GM21515 (cell line): Measurements from ENCODE around the gene NIN.

Experiments used
- ATAC-seq: cut with Tn5 transposase; IDR thresholded peaks from one replicate; pipeline ENCODE4 v1.9.1; 2021; ENCODE audit not compliant: unreplicated experiment

NIN gene, protein sequence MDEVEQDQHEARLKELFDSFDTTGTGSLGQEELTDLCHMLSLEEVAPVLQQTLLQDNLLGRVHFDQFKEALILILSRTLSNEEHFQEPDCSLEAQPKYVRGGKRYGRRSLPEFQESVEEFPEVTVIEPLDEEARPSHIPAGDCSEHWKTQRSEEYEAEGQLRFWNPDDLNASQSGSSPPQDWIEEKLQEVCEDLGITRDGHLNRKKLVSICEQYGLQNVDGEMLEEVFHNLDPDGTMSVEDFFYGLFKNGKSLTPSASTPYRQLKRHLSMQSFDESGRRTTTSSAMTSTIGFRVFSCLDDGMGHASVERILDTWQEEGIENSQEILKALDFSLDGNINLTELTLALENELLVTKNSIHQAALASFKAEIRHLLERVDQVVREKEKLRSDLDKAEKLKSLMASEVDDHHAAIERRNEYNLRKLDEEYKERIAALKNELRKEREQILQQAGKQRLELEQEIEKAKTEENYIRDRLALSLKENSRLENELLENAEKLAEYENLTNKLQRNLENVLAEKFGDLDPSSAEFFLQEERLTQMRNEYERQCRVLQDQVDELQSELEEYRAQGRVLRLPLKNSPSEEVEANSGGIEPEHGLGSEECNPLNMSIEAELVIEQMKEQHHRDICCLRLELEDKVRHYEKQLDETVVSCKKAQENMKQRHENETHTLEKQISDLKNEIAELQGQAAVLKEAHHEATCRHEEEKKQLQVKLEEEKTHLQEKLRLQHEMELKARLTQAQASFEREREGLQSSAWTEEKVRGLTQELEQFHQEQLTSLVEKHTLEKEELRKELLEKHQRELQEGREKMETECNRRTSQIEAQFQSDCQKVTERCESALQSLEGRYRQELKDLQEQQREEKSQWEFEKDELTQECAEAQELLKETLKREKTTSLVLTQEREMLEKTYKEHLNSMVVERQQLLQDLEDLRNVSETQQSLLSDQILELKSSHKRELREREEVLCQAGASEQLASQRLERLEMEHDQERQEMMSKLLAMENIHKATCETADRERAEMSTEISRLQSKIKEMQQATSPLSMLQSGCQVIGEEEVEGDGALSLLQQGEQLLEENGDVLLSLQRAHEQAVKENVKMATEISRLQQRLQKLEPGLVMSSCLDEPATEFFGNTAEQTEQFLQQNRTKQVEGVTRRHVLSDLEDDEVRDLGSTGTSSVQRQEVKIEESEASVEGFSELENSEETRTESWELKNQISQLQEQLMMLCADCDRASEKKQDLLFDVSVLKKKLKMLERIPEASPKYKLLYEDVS (N-terminal part only)

DNA sequence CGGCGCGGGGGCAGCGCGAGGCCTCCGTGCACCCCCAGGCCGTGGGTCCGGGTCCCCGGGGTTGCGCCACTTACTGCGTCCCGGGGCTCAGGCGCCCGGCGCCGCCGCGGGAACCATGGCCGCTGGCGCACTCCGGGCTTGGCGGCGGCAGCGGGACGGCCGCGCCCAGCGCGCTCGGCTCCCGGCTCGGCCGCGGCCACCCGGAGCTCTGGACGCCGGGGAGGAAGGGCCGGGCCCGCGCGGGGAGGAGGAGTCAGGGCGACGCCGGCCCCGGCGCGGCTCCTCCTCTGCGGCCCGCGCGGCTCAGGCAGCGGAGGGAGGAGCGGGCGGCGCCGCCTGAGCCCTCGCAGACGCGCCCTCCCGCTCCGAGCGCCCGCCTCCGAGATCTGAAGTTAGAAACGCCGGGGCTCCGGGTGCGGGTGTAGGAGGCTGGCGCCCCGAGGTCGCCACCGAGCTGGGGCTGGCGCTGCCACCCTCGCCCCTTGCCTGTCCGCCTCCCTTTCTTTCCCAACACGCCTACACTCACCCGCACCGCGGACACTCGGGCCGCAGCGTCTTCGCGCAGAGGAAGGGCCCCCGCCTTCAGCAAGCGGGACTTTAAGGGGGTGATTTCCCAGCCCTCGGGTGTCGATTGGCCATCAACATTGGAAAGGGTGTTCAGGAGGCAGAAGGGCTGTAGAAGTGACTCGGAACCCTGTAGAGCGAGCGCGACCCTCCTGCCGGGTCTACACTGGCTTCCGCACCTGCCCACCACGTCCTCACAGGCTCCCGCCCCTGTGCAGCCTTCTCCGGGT is at the start of gene NIN:
NIN (minus strand) TSS at position 231 of the 794 bp plus-strand sequence. CDS start 9,106 bp downstream, outside the sequence.
- ATAC-seq = peak; percentile 75

DNA sequence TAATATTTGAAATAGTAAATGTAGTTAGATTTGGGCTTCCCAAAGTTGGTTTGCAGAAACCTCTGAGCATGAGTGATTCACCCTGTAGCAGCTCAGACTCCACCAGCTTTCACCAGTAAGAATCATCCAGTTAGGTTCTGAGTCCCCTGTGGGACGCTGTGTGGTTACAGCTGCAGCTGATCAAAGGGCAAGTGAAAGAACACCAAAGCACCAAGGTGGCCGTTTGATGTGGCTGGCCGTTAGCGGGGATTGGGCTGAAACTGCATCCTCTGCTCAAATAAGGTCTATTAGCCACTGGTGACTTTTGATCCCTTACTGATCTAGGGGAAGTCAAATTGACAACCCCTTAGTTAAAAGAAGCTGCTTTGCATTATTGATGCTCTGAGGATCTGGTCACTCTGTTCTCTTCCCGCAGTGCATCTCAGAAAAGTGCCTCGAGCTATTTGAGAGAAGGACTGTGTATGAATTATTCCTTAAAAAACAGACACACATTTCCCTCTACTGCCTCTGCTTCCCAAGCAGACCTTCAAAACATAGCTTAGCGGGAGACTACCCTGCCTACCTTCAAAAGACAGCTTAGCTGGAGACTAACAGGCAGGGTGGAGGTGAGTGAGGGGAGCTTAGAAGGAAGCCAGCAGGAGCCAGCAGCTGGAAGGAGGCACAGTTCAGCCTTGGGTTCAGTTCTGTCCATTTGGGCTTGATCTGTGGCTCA is 44.6 kb upstream of the NIN start:
- ATAC-seq = peak; percentile 91

DNA sequence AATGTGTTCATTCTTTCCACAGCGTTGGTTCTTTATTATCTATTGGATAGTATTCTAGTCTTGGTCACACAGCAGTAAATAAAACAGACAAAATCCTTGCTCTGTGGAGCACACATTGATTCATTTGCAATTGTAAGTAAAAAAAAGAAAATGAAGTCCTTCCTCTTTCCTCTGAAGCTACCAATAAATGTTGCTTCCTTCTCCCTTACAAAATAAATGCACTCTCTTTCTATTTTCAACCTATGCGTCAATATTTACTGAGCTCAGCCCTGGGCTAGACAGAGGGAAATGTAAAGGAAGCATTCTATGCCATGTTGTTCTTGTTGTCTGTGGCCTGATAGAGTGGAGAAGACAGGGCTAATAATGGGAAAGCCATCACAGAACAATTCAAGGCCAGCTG is 43.8 kb upstream of the NIN start:
- no peak for ATAC-seq

DNA sequence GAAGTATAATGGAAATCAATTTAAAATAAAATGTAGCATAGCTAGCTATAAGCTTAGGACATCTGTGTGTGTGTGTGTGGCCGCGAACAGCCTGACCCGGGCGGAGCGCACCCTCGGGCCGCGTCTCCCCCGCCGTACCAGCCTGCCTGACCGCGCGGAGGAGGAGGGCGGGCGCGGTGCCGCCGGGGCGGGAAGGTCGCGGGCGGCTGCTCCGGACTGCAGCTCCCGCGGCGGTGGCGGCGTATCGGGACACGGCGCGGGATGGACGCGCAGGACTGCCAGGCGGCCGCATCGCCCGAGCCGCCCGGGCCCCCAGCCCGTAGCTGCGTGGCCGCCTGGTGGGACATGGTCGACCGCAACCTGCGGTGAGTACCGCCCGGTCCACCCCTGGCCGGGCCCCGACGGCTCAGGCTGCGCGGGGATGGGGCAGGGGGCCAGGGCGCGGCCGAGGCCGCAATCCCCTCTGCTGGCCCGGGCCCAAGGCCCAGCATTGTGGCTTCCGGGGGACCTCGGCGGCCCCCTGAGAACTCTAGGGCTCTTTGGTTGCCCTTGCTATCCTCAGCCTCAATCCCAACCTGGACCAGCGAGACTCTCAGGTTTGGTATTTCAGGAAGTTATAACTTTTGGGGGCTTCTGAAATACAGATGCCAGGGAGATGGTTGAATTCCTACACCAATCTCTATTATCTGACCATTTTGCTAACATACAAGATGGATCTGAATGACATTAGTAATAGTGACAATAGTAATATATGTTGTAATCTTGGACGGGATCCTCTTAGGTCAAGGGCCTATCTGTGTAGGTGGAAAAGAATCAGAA is 41.2 kb upstream of the NIN start, which contains the start of gene ABHD12B:
ABHD12B (plus strand) TSS at position 140 of the 819 bp plus-strand sequence; CDS start at position 262, 122 bp downstream.
- ATAC-seq = no peak

DNA sequence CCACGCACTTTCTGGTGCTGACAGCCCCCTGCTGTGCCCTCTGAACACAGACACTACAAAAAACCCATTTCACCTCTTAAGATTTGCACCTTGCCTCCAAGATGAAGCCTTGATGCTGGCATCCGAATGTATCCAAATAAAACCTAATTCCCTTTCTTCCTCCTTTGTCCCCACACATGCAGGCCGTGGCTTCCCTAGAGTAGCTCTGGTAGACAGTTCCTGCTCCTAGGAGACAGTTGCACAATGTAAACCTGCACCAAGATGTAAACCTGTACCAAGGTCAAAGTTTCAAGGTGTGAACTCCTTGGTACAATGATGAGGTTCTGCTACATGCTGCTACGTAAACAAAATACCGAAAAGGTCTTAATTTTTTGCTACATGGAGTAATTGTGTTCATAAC is 40.3 kb upstream of the NIN start:
- ATAC-seq = no peak

DNA sequence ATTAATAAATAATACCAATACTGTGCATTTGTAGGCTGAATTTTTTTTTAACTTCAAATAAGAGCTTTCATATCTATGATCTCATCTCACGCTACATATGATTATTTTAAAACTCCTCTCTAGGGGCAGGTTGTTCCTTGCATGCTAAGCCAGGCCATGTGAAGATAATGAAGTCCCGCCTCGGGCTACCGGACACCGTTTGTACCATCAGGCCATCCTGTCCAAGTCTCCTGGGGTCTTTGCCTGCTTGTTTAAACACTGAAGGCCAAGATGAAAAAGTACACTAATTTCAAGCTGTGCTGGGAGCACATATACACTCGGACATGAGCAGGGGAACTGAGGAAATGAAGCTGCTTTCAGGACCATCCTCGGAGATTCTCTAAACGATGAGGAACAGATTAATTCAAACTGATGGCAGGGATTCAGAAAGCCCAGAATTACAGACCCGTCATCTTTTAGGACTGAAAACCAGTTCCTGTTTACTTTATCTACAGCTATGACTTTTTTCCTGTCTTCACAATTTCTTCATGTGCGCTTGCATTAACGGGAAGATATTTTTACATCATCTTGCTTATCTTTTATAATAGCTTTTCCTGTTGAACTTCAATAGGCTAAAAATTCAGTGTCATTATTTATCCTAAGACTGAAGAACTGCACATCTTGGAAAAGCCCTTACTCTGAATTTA is 34.6 kb upstream of the NIN start:
- ATAC-seq = no peak

DNA sequence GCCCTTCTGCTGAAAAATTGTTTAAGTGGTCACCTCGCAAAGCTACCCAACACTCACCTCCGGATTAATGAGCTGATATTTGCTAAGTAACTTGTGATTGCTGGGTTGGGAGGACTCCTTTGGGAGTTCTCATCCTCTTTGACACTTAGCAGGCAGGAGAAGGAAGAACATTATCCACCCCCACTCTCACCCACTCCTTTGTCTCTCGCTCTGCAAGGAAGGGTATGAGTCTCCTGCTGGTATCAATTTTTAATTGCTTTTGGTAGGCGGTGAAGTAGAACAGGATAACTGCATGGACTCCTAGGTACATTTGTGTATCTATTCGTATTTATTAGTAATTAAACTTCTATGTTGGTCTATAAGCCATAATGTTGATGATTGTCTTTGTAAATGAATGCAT is 34.0 kb upstream of the NIN start:
- ATAC-seq = no peak

DNA sequence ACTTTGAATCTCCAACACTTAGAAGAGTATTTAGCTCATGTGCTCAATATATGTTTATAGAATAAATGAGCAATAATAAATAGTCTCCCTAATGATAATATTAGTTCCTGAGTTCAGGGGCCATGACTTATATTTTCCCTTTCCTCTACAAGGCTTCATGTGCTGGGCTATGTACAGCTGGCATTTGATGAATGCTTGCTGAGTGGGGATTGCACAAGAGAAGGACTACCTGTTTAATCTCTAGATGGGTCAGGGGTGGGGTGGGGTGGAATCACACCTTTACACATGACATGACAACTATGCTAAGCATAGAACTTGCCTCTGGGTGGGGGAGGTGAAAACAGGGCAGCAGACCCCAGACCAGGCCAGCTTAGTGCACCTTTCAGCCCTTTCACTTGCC is 33.3 kb upstream of the NIN start:
- ATAC-seq = no peak

DNA sequence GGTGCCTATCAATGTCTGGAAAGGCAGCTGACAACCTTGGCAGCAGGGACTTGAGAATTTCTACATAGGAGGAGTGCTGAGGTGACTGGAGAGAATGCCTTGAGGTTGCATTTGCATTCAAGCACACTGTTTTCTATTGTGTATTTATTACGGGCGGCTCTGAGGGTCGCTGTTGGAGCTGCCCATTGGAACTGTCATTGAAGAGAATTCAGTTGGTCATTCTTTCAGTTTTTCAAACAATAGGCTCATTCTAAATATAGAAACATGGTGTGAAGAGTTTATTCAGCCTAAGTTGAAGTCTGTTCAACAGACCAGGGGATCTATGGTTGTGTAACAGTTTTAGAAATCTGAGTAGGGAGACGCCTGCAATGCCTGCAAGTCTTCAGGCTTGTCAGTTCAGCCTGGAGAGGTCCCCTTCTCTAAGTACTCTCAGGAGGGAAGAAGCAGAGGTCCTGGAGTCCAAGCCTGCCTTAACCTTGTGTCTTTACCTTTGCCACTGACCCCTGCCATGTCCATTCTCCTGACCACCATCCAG is 31.1 kb upstream of the NIN start:
- no peak for ATAC-seq

DNA sequence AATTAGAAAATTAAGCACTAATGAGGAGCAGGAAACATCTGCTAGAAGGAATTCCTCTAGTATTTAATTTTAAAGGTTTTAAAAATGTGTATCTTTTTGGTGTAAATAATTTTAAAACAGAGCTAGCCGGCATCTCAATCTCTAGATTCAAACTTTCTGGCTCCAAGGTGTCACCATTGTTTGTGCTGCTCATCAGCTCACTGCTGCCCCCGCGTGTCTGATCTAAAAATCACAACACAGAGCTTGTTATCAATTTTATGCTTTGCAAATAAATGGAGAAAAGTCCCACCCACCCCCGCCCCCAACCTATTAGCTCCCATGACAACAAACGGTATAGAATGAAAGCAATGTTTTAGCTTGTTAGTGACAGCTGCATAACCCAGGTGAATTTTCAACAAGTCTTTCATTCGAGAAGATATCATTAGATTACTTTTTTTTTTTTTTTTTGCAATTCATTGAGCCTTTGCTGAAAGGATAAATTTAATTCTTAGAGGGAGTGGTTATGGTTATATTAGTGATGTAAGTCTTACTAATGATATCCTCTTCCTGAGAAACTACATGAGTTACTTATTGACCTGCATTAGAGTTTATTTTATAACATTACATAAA is 29.6 kb upstream of the NIN start:
- ATAC-seq = peak; percentile 49

DNA sequence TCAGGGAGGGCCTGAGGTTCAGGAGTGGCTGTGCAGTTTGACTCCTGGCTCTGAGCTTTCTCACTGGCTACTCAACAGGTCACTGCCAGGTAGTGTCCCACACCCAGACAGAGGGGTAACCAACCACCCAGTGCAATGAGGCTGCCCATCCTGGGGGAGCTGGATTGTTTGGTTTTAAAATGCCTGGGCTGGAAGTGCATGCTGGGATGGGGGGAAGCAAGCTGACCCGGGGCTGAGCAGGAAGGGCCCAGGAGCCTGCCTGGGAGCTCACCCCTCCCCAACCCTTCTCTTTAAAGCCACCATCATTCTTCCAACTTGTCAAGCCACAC is 28.3 kb upstream of the NIN start:
- ATAC-seq = no peak

DNA sequence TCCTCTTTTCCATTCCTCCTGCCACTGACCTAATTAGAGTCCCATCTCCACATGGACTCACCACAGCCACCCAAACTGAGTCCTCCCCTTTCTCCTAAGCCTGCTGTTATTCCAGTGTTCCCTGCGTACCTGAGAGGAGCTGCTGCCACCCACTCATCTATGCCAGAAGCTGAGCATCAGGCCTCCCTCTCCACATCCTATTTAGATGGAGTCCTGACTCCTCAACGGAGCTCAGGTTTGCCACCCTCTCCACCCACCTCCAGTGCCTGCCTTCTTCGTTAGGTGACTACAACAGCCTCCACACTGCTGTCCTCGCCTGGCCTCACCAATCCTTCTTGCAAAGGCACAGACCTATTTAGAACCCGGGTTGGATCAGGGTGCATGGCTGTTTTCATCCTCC is 25.7 kb upstream of the NIN start:
- no peak for ATAC-seq

DNA sequence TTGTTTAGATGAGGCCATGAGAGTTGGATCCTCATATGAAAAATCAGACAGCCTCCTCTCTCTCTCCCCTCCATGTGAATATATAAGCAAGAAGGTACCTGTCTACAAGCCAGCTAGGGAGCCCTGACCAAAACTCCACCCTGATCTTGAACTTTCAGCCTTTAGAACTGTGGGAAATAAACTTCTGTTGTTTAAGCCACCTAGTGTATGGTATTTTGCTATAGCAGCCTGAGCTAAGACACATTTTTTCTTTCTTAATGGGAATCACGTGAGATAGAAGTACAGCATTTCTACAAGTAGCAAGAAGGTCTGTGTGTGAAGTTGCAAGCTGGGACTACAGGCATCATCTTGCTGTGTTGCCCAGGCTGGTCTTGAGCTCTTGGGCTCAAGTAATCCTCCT is 24.6 kb upstream of the NIN start:
- ATAC-seq = no peak

DNA sequence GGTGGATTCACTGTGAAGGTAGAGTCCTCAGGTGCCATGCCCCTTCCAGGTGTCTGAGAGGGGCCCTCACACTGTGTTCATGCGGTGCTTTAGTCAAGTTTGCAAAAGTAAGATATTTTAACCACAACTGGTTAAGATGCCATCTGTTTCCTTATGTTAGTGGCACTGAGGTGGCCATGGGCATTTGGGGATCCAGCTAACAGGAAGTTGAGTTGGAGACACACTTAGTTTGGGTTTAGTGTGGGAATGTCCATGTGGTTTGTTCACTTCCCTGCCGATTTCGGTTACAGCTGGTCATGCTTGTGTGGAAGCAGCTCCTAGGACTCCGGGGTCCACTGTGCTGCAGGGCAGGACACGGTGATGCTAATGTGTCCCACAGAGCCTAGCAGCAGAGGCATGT is 23.6 kb upstream of the NIN start:
- ATAC-seq = no peak

DNA sequence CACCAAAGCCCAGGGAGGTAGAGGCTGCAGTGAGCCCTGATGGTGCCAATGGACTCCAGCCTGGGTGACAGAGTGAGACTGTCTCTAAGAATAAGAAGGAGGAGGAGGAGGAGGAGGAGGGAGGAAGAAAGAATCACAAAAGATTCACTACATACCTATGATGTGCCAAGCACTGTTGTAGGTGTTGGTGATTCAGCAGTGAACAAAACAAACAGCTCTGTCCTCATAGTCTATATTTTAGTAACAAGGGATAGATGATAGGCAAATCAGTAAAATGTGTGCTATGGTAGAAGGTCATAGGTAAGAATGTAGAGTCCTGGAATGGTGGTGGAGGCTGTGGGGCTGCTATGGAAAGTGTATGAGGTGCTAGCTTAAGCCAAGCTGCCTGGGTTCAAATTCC is 22.9 kb upstream of the NIN start:
- no peak for ATAC-seq

DNA sequence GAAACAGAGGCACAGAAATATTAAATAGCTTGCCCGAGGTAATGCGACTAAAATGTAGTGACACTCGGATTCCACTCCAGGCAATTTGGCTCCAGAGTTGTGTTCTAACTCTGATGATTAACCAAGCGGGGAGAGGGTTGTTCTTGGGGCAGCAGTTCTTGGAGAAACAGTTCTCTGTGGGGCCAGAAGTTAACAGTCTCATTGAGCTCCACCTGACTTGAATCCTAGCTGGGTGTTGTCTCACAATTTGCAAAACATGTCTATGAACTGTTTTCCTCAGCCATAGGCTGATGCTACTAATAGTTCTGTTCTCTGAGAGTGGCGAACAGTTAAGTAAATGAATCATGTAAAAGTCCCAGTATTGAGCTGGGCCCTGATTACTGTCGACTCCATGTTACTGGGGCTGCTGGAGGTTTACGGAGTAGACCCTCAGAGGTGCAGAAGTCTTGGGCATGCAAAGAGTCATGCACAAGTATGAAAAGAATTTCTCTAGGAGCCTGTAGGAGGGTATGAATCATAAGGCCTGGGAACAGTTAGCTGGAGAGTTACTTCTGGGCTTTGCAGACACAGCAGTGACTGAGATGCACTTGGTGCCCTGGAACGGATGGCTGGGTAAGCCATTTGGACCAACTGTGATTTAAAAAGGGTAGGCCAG is 15.4 kb upstream of the NIN start:
- no peak for ATAC-seq

DNA sequence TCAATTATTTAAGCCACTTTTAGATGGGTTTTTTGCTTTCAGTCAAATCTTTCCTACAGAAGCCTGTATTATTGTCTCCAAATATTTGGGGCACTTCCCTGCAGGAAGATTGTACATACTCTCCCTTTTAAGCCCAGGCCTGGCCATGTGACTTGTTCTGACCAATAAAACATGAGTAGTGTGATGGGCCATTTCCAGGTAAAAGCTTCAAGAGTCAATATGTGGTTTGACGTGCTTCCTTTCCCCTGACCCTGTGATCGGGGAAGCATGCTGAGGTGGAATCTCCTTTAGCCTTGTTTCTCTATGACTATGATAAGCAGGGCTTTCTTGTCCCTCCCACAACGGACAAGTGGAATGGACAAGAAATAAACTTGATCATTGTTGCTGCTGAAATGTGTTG is 14.2 kb upstream of the NIN start:
- no peak for ATAC-seq
